SJSA1 (cell line): Measurements from ENCODE around the gene HNRNPL. TPM values are rescaled to one million over a fixed set of nuclear protein-coding genes. Genes with fewer than 3 reads are reported as not detected.

Experiments
- DNase-seq, 2 experiments: peaks; one replicate each; pipeline ENCODE4 v3.0.0-alpha.2; 2015 to 2020; ENCODE audit warnings: low spot score in 2 of 2, low read depth in 1 of 2
- H3K27ac ChIP-seq: fragments of 250-450 bp; sonication (Bioruptor Pico); 2 replicates; pipeline ENCODE4 v1.5.1; 2020; ENCODE audit warnings: mild to moderate bottlenecking, moderate library complexity
- H3K27me3 ChIP-seq: fragments of 250-450 bp; sonication (Bioruptor Pico); replicated peaks from 2 replicates; pipeline ENCODE4 v1.5.1; 2020; ENCODE audit warnings: mild to moderate bottlenecking, moderate library complexity
- H3K36me3 ChIP-seq: fragments of 250-450 bp; sonication (Bioruptor Pico); 2 replicates; pipeline ENCODE4 v1.5.1; 2020; ENCODE audit warnings: mild to moderate bottlenecking
- H3K4me1 ChIP-seq: fragments of 250-450 bp; sonication (Bioruptor Pico); replicated peaks from 2 replicates; pipeline ENCODE4 v1.6.1; 2021; ENCODE audit warnings: mild to moderate bottlenecking
- H3K4me3 ChIP-seq: fragments of 250-450 bp; sonication (Bioruptor Pico); 2 replicates; pipeline ENCODE4 v1.5.1; 2020; ENCODE audit warnings: mild to moderate bottlenecking
- H3K9me3 ChIP-seq: fragments of 250-450 bp; sonication (Bioruptor Pico); replicated peaks from 2 replicates; pipeline ENCODE4 v1.5.1; 2020; ENCODE audit warnings: mild to moderate bottlenecking
- total RNA-seq: library from RNA; depleted of rRNA; stranded (reverse); fragments of >200 nt; shearing (Covaris generic); gene quantifications from 2 replicates; pipeline ENCODE4 v1.2.3, GENCODE V29; 2014

Gene HNRNPL
- total RNA-seq, 1 experiment from 2014 or later: 343 TPM

- H3K27ac ChIP-seq: no peak overlapping the region
These were observed 4.3 kb downstream of the HNRNPL start for GRCh38 chr19:38845374-38846024.

GRCh38 chr19:38844093-38844686, 5.6 kb downstream of the HNRNPL start:
- no peaks in the 10 kb centered on the region for H3K9me3 ChIP-seq
- H3K4me1 ChIP-seq: peaks cover 15% of the 10 kb centered on the region
- H3K4me3 ChIP-seq: no peak overlapping the region
- H3K27me3 ChIP-seq: no peaks in the 10 kb centered on the region
- no peak for DNase-seq
- H3K36me3 ChIP-seq: peaks cover 98% of the 10 kb centered on the region
- H3K27ac ChIP-seq: no peak overlapping the region

More at GRCh38 chr19:38845374-38846024, 4.3 kb downstream of the HNRNPL start:
- Histone ChIP-seq H3K9me3 (no peaks in the 10 kb centered on the region), H3K27me3 (no peaks in the 10 kb centered on the region), H3K4me1 (peaks cover 11% of the 10 kb centered on the region), H3K4me3 (no peak overlapping the region), H3K36me3 (peaks cover 91% of the 10 kb centered on the region)
- no peak for DNase-seq

GRCh38 chr19:38843175-38843758, 6.5 kb downstream of the HNRNPL start:
- no peak for DNase-seq
- H3K9me3 ChIP-seq: no peaks in the 10 kb centered on the region
- no peaks in the 10 kb centered on the region for H3K27me3 ChIP-seq
- H3K36me3 ChIP-seq: peaks cover 99% of the 10 kb centered on the region
- H3K4me3 ChIP-seq: no peak overlapping the region
- no peak overlapping the region for H3K27ac ChIP-seq
- H3K4me1 ChIP-seq: peaks cover 21% of the 10 kb centered on the region

GRCh38 chr19:38842439-38843174, 7.2 kb downstream of the HNRNPL start:
- peaks cover 99% of the 10 kb centered on the region for H3K36me3 ChIP-seq
- DNase-seq: no peak
- no peak overlapping the region for H3K4me3 ChIP-seq
- H3K9me3 ChIP-seq: no peaks in the 10 kb centered on the region
- no peak overlapping the region for H3K27ac ChIP-seq
- H3K27me3 ChIP-seq: no peaks in the 10 kb centered on the region
- peaks cover 21% of the 10 kb centered on the region for H3K4me1 ChIP-seq

GRCh38 chr19:38841787-38842438, 7.9 kb downstream of the HNRNPL start:
- no peak overlapping the region for H3K4me3 ChIP-seq
- H3K9me3 ChIP-seq: no peaks in the 10 kb centered on the region
- H3K27ac ChIP-seq: no peak overlapping the region
- no peaks in the 10 kb centered on the region for H3K27me3 ChIP-seq
- H3K36me3 ChIP-seq: peaks cover 99% of the 10 kb centered on the region
- no peak for DNase-seq
- H3K4me1 ChIP-seq: peaks cover 26% of the 10 kb centered on the region

- H3K4me1 ChIP-seq: peaks cover 26% of the 10 kb centered on the region
- H3K36me3 ChIP-seq: peaks cover 97% of the 10 kb centered on the region
- DNase-seq: no peak
- H3K27me3 ChIP-seq: no peaks in the 10 kb centered on the region
- no peaks in the 10 kb centered on the region for H3K9me3 ChIP-seq
- no peak overlapping the region for H3K27ac ChIP-seq
- H3K4me3 ChIP-seq: no peak overlapping the region
These were observed 8.5 kb downstream of the HNRNPL start for GRCh38 chr19:38841180-38841766.

GRCh38 chr19:38840583-38840968, 9.2 kb downstream of the HNRNPL start:
- no peak for DNase-seq
- Histone ChIP-seq H3K27ac (no peak overlapping the region), H3K4me3 (no peak overlapping the region), H3K9me3 (no peaks in the 10 kb centered on the region), H3K36me3 (peaks cover 97% of the 10 kb centered on the region), H3K4me1 (peaks cover 26% of the 10 kb centered on the region), H3K27me3 (no peaks in the 10 kb centered on the region)

GRCh38 chr19:38839816-38840582, 9.8 kb downstream of the HNRNPL start:
- H3K9me3 ChIP-seq: no peaks in the 10 kb centered on the region
- peaks cover 26% of the 10 kb centered on the region for H3K4me1 ChIP-seq
- DNase-seq: no peak
- H3K27me3 ChIP-seq: no peaks in the 10 kb centered on the region
- no peak overlapping the region for H3K4me3 ChIP-seq
- peaks cover 97% of the 10 kb centered on the region for H3K36me3 ChIP-seq
- H3K27ac ChIP-seq: no peak overlapping the region

GRCh38 chr19:38838986-38839761, 10.6 kb downstream of the HNRNPL start:
- Histone ChIP-seq H3K27me3 (no peaks in the 10 kb centered on the region), H3K36me3 (peaks cover 89% of the 10 kb centered on the region), H3K4me1 (peaks cover 26% of the 10 kb centered on the region), H3K4me3 (no peak overlapping the region), H3K9me3 (no peaks in the 10 kb centered on the region), H3K27ac (no peak overlapping the region)
- no peak for DNase-seq

- Histone ChIP-seq H3K4me3 (no peak overlapping the region), H3K4me1 (peaks cover 26% of the 10 kb centered on the region), H3K36me3 (peaks cover 82% of the 10 kb centered on the region), H3K27me3 (no peaks in the 10 kb centered on the region), H3K9me3 (no peaks in the 10 kb centered on the region), H3K27ac (no peak overlapping the region)
- no peak for DNase-seq
These were observed 11.4 kb downstream of the HNRNPL start for GRCh38 chr19:38838208-38838985.

- DNase-seq: no peak
- H3K27ac ChIP-seq: no peak overlapping the region
- H3K4me1 ChIP-seq: peaks cover 26% of the 10 kb centered on the region
- no peaks in the 10 kb centered on the region for H3K9me3 ChIP-seq
- H3K4me3 ChIP-seq: no peak overlapping the region
- H3K36me3 ChIP-seq: peaks cover 75% of the 10 kb centered on the region
- H3K27me3 ChIP-seq: no peaks in the 10 kb centered on the region
These were observed 12.1 kb downstream of the HNRNPL start for GRCh38 chr19:38837656-38838121.
